GM12878 (cell line): ENCODE data around the gene ACVR1B. TPM values are rescaled to one million over a fixed set of nuclear protein-coding genes. Genes with fewer than 3 reads are reported as not detected.

Source experiments
- ATAC-seq: fragments of 200-7000 bp; cut with Tn5 transposase; 3 replicates; pipeline ENCODE4 v1.9.1; 2020; ENCODE audit warnings: mild to moderate bottlenecking, moderate library complexity
- BruUV-seq: library from RNA; stranded (reverse); fragments of 400-500 nt; replicated peaks from 2 replicates; lab custom pipeline; 2021; lab: Mats Ljungman, UMichigan
- CTCF ChIA-PET: fragments of 300-600 bp; sonication (Branson Sonifier 250); formaldehyde crosslinking; extraction: SDS; loops from one replicate; lab custom pipeline; 2021; ENCODE audit warnings: inconsistent platforms; lab: Yijun Ruan, JAX
- POLR2A ChIA-PET: fragments of 350-600 bp; formaldehyde crosslinking; extraction: SDS; loops from one replicate; lab custom pipeline; 2021; ENCODE audit warnings: inconsistent platforms; lab: Charles Lee
- RAD21 ChIA-PET: fragments of 300-600 bp; sonication (Branson Sonifier 250); formaldehyde crosslinking; loops from one replicate; lab custom pipeline; 2023; ENCODE audit warnings: antibody characterized with exemption; ENCODE audit not compliant: unreplicated experiment; lab: Charles Lee
- SMC1A ChIA-PET: fragments of 300-600 bp; sonication (Branson Sonifier 250); formaldehyde crosslinking; loops from one replicate; lab custom pipeline; 2023; ENCODE audit not compliant: unreplicated experiment, uncharacterized antibody; lab: Charles Lee
- DNase-seq: peaks from one replicate; pipeline ENCODE4 v3.0.0-alpha.2; 2011; ENCODE audit warnings: low read depth, low spot score
- FAIRE-seq: peaks from 3 replicates; lab custom pipeline; 2011; peaks lifted over from hg19 to GRCh38; lab: Jason Lieb, UNC
- H2AFZ ChIP-seq: 2 replicates; pipeline ENCODE4 v1.6.0; 2011; ENCODE audit warnings: low read depth, low read length, control low read depth; ENCODE audit not compliant: control insufficient read depth
- H3K27ac ChIP-seq: 2 replicates; pipeline ENCODE4 v1.5.1; 2011; ENCODE audit warnings: control low read depth; ENCODE audit not compliant: control insufficient read depth, insufficient read depth
- H3K27me3 ChIP-seq, 2 experiments: replicated peaks in 1 of 2; 2 replicates each; pipeline versions ENCODE4 v1.6.0 to v1.6.1; 2011; ENCODE audit warnings: low read length in 1 of 2; ENCODE audit not compliant: control insufficient read depth in 2 of 2, insufficient read depth in 2 of 2
- H3K36me3 ChIP-seq, 2 experiments: 2 replicates each; pipeline ENCODE4 v1.5.1; 2011; ENCODE audit warnings: low read length in 1 of 2; ENCODE audit not compliant: control insufficient read depth in 2 of 2, insufficient read depth in 2 of 2
- H3K4me1 ChIP-seq: 2 replicates; pipeline ENCODE4 v1.6.1; 2011; ENCODE audit warnings: mild to moderate bottlenecking, low read length, moderate library complexity, mixed read lengths; ENCODE audit not compliant: control insufficient read depth, insufficient read depth
- H3K4me2 ChIP-seq: 2 replicates; pipeline ENCODE4 v1.6.0; 2011; ENCODE audit warnings: control low read depth; ENCODE audit not compliant: control insufficient read depth, insufficient read depth
- H3K4me3 ChIP-seq: fragments of 200-600 bp; sonication (generic); 2 replicates; pipeline ENCODE4 v1.5.1; 2016
- H3K79me2 ChIP-seq: 2 replicates; pipeline ENCODE4 v1.6.0; 2011; ENCODE audit warnings: low read length; ENCODE audit not compliant: control insufficient read depth, insufficient read depth
- H3K9ac ChIP-seq: 2 replicates; pipeline ENCODE4 v1.8.0; 2011; ENCODE audit warnings: low read length, control low read depth, mixed read lengths; ENCODE audit not compliant: control insufficient read depth, insufficient read depth
- H3K9me3 ChIP-seq: replicated peaks from 3 replicates; pipeline ENCODE4 v1.5.1; 2011; ENCODE audit warnings: mild to moderate bottlenecking, low read length; ENCODE audit not compliant: control insufficient read depth, insufficient read depth
- H4K20me1 ChIP-seq: 2 replicates; pipeline ENCODE4 v1.6.0; 2011; ENCODE audit not compliant: control insufficient read depth, insufficient read depth
- E2F4 ChIP-seq: IDR thresholded peaks from 2 replicates; pipeline ENCODE4 v1.6.1; 2012; ENCODE audit warnings: low read depth, low read length, improper control_type of control experiment
- GATAD2B ChIP-seq: fragments of 450-650 bp; conservative IDR thresholded peaks from 2 replicates; pipeline ENCODE4 v1.6.1; 2017; ENCODE audit warnings: low read depth, mild to moderate bottlenecking, moderate library complexity
- MAX ChIP-seq: IDR thresholded peaks from 2 replicates; pipeline ENCODE4 v1.6.1; 2012; ENCODE audit warnings: low read depth, low read length, improper control_type of control experiment
- MEF2B ChIP-seq: fragments of 450-650 bp; IDR thresholded peaks from 2 replicates; pipeline ENCODE4 v1.6.1; 2018; ENCODE audit warnings: mild to moderate bottlenecking, moderate library complexity; ENCODE audit not compliant: partially characterized antibody, poor library complexity, severe bottlenecking
- MYC ChIP-seq: IDR thresholded peaks from 2 replicates; pipeline ENCODE4 v1.6.1; 2011; ENCODE audit warnings: mild to moderate bottlenecking, low read length, moderate library complexity, inconsistent platforms; ENCODE audit not compliant: insufficient read depth, insufficient replicate concordance, insufficient read length, severe bottlenecking
- NR2C2 ChIP-seq: IDR thresholded peaks from 2 replicates; pipeline ENCODE4 v1.6.1; 2011; ENCODE audit warnings: borderline replicate concordance, low read depth; ENCODE audit not compliant: control insufficient read depth, insufficient read length
- NR2F1 ChIP-seq: fragments of 450-650 bp; conservative IDR thresholded peaks from 2 replicates; pipeline ENCODE4 v1.6.1; 2017; ENCODE audit warnings: mild to moderate bottlenecking
- PKNOX1 ChIP-seq: fragments of 450-650 bp; IDR thresholded peaks from 2 replicates; pipeline ENCODE4 v1.6.1; 2016; ENCODE audit warnings: mild to moderate bottlenecking
- POLR2AphosphoS5 ChIP-seq: IDR thresholded peaks from 2 replicates; pipeline ENCODE4 v1.6.1; 2011; ENCODE audit warnings: mild to moderate bottlenecking, low read length, inconsistent platforms
- RBBP5 ChIP-seq: fragments of 200-600 bp; sonication (generic); conservative IDR thresholded peaks from 2 replicates; pipeline ENCODE4 v1.6.1; 2016
- RUNX3 ChIP-seq: IDR thresholded peaks from 2 replicates; pipeline ENCODE4 v1.6.1; 2012; ENCODE audit warnings: low read length, inconsistent platforms
- SMARCA5 ChIP-seq: fragments of 450-650 bp; IDR thresholded peaks from 2 replicates; pipeline ENCODE4 v1.6.1; 2017; ENCODE audit warnings: mild to moderate bottlenecking
- TAF1 ChIP-seq: IDR thresholded peaks from 2 replicates; pipeline ENCODE4 v1.6.1; 2011; ENCODE audit warnings: mild to moderate bottlenecking, low read depth, low read length, borderline replicate concordance
- ZNF217 ChIP-seq: fragments of 450-650 bp; IDR thresholded peaks from 2 replicates; pipeline ENCODE4 v1.6.1; 2017; ENCODE audit warnings: antibody characterized with exemption, mild to moderate bottlenecking
- ZNF24 ChIP-seq: fragments of 450-650 bp; IDR thresholded peaks from 2 replicates; pipeline ENCODE4 v1.6.1; 2017; ENCODE audit warnings: antibody characterized with exemption, mild to moderate bottlenecking
- WGBS: methylation state at CpG from one replicate; pipeline ENCODE4 v1.1.6; 2016; ENCODE audit warnings: low lambda C conversion rate; ENCODE audit not compliant: insufficient replicate concordance, insufficient coverage; ENCODE audit errors: missing lambda C conversion rate; 5-methylcytosine and 5-hydroxymethylcytosine counted together
- in situ Hi-C: fragments of 300-500 bp; cut with MboI; formaldehyde crosslinking; loops from 9 replicates; pipeline ENCODE4 v1.14.3; 2018; ENCODE audit warnings: mixed read lengths
- intact Hi-C: fragments of 100-400 bp; cut with micrococcal nuclease; formaldehyde crosslinking; loops from one replicate; pipeline ENCODE4 v1.14.2; 2022; ENCODE audit not compliant: unreplicated experiment
- polyA plus RNA-seq, 11 experiments: library from polyadenylated mRNA; depleted of rRNA in 4 of 11; unstranded in 6 of 11; stranded (reverse) in 5 of 11; fragments of >200 nt; fragmentation: Nextera tagmentation in 4 of 11; fragmentation: Illumina TruSeq in 1 of 11; extraction: Ambion mirVana in 4 of 11; extraction: Trizol in 1 of 11; gene quantifications; 1 replicate in 1 of 11; 2 replicates in 10 of 11; pipeline versions ENCODE4 v1.2.1 to v1.2.3, GENCODE V29; 2011 to 2016; ENCODE audit warnings: inconsistent platforms in 2 of 11, missing spikeins in 2 of 11, low read depth in 1 of 11
- total RNA-seq, 4 experiments: library from RNA; depleted of rRNA in 3 of 4; stranded (reverse); fragments of >200 nt in 3 of 4; fragmentation: Illumina TruSeq in 1 of 4; extraction: Trizol in 1 of 4; gene quantifications; 2 replicates each; pipeline versions ENCODE4 v1.2.1 to v1.2.3, GENCODE V29; 2013 to 2021

ACVR1B gene
- total and polyA plus RNA-seq, 10 of the 15 experiments (the other 5 are each of a cell fraction or from before 2014, with no cell fraction given), result 0.02 to 0.69 (median 0.16) TPM; not detected in 2

GRCh38 chr12:51949342-51950030 lies 2.0 kb upstream of the ACVR1B start:
- Histone ChIP-seq H3K4me1 (peaks cover 4% of the 10 kb centered on the region), H4K20me1 (no peaks in the 10 kb centered on the region), H3K36me3 (no peaks in the 10 kb centered on the region), H2AFZ (no peak overlapping the region), H3K9me3 (peaks cover 3% of the 10 kb centered on the region; the same call in 2 of the 3 replicates), H3K79me2 (no peaks in the 10 kb centered on the region), H3K4me3 (no peak overlapping the region), H3K27me3 (peaks cover 2 to 3% of the 10 kb centered on the region in 2 experiments), H3K27ac (no peak overlapping the region), H3K9ac (no peak overlapping the region), H3K4me2 (no peak overlapping the region)
- no peak for FAIRE-seq
- no TSS peak for BruUV-seq
- intact Hi-C loops, result no loop called here
- ChIA-PET SMC1A (interaction anchor here (0.6 to 0.8 kb wide), 2 partner anchors 34 to 633 kb away, joined by 3 read pairs; no protein-coding TSS in a partner anchor), POLR2A (no interaction called here), RAD21 (no interaction called here), CTCF (interaction anchor here (0.6 to 1.4 kb wide), 7 partner anchors 13 to 74 kb away, joined by 3 to 4 read pairs (median 3); no protein-coding TSS in a partner anchor)
- whole genome bisulfite sequencing, result 19% methylated on average over 6 of the region's 6 CpGs
- in situ Hi-C loops, result no loop called here
- TF ChIP-seq TAF1, result no peak
- no peak for TF ChIP-seq GATAD2B
- no peak for TF ChIP-seq SMARCA5
- TF ChIP-seq ZNF24, result no peak
- DNase-seq, result no peak
- no peak for ATAC-seq

GRCh38 chr12:51950682-51951198 lies 759 bp upstream of the ACVR1B start:
- peak; percentile 7 for FAIRE-seq
- Histone ChIP-seq H2AFZ (peak overlapping the region; percentile 76), H3K79me2 (no peaks in the 10 kb centered on the region), H3K4me3 (peak overlapping the region; percentile 57; the same call in 1 of the 2 replicates), H3K9ac (peak overlapping the region; percentile 36; the same call in 1 of the 2 replicates), H3K27me3 (peaks cover 2 to 4% of the 10 kb centered on the region in 2 experiments), H3K36me3 (no peaks in the 10 kb centered on the region), H4K20me1 (no peaks in the 10 kb centered on the region), H3K9me3 (no peaks in the 10 kb centered on the region; the same call in 2 of the 3 replicates), H3K4me2 (peak overlapping the region; percentile 98), H3K27ac (no peak overlapping the region), H3K4me1 (peaks cover 4% of the 10 kb centered on the region)
- no TSS peak for BruUV-seq
- no peak for DNase-seq
- ChIA-PET CTCF (interaction anchor here (0.7 to 1.4 kb wide), 5 partner anchors 14 to 204 kb away, joined by 3 to 4 read pairs (median 3); no protein-coding TSS in a partner anchor), SMC1A (no interaction called here), RAD21 (no interaction called here), POLR2A (no interaction called here)
- in situ Hi-C loops, result no loop called here
- intact Hi-C loops, result no loop called here
- WGBS, result 0% methylated on average over 5 of the region's 5 CpGs
- ATAC-seq, result no peak
- no peak for TF ChIP-seq MAX
- TF ChIP-seq NR2F1, result no peak
- TF ChIP-seq RBBP5, result no peak
- TF ChIP-seq POLR2AphosphoS5, result no peak
- no peak for TF ChIP-seq NR2C2
- TF ChIP-seq RUNX3, result no peak
- no peak for TF ChIP-seq ZNF217
- TF ChIP-seq MYC, result no peak
- no peak for TF ChIP-seq E2F4
- no peak for TF ChIP-seq MEF2B
- no peak for TF ChIP-seq PKNOX1
